ENCODE results near the gene MAP3K13.

Gene MAP3K13

DNA sequence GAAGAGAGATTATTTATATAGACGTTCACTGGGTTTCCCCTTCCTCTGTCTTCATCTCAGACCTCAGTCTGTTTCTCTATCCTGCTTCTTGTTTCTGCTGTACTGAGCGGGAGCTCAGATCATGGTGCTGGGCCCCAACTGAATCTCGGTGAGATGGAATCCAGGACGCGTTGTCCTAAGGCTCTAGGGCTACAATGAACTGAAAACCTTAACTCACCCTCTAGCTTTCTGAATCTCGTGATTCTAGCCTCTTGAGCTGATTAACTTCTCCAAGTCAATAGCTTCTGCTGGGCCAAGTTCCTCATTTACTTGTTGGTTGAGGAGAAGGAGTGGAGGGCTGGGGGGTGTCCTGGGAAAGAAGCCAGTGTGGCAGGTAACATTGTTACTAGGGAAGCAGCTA, 32.7 kb upstream of the MAP3K13 start:
- DNase-seq (ENCODE audit: low spot score): no peak
- in situ Hi-C loops (cut with MboI; ENCODE audit: low pct_unique_long_range_greater_than_20kb, low sequenced_read_pairs, unreplicated experiment): no loop called here
- TF ChIP-seq CTCF (IDR thresholded peaks at IDR 0.05; ENCODE audit: extremely low read depth, insufficient read depth, missing control alignments): no peak

DNA sequence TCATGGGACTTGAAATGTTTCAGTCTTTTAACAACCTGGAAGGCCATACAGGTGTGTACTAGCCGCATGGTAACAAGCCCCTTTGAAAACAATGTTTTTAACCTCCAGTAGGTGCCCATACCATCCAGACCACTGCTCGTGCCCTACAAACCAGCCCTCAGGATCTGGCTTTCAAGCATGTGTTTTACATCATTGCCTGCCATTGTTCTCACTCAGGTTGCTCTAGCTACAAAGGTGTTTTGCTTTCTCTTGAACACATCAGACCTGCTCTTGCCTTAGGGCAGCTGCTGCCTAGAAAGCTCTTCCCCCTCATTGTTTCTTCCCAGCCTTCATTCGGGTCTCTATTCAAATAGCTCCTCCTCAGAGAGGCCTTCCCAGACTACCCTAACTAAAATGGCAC, 32.3 kb upstream of the MAP3K13 start:
- TF ChIP-seq CTCF (IDR thresholded peaks at IDR 0.05; ENCODE audit: extremely low read depth, insufficient read depth, missing control alignments): no peak
- no peak for DNase-seq (ENCODE audit: low spot score)
- in situ Hi-C loops (cut with MboI; ENCODE audit: low pct_unique_long_range_greater_than_20kb, low sequenced_read_pairs, unreplicated experiment): no loop called here

DNA sequence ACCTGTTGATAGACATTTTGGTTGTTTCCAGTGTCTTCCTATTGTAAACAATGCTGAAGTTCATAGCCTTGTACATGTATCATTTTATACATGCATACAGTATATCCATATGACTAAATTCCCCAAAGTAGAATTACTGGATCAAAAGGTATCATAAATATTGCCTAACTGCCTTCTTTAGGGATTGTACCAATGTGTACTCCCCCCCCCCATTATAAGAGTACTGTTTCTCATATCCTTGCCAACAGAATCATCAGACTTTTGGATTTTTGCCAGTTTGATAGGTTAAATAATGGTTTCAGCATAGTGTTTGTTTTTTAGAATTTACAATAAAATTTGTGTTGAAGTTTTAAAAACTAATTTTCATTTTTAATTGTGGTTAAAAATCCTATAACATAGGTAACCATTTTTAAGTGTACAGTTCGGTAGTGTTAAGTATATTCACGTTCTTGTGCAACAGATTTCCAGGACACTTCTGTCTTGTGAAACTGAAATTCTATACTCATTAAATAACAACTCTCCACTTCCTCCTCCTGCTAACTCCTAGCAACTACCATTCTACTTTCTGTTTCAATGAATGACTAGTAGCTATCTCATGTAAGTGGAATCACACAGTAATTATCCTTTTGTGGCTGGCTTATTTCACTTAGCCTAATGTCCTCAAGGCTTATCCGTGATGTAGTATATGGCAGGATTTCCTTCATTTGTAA, 30.8 kb upstream of the MAP3K13 start:
- peak; percentile 40 for DNase-seq (ENCODE audit: low spot score)
- no peak for TF ChIP-seq CTCF (IDR thresholded peaks at IDR 0.05; ENCODE audit: extremely low read depth, insufficient read depth, missing control alignments)
- in situ Hi-C loops (cut with MboI; ENCODE audit: low pct_unique_long_range_greater_than_20kb, low sequenced_read_pairs, unreplicated experiment): no loop called here

DNA sequence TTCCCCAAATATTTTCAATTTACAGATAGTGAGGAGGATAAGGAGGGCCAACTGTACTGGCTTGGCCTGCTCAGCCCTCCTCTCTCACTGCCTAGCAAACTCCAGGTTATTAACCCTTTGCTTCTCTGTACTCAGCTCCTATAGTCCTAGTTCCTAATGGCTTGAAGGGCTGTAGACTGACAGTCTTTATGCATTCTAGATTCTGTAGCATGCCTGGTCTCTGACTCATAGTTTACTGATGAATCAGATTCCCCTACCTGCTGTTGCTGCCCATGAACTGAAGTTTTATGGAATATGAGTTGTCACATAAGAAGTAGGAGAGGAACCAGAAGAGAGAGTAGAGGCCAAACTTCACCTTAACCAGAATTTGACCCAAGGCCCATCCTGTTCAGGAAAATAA, 27.1 kb upstream of the MAP3K13 start:
- no peak for DNase-seq (ENCODE audit: low spot score)
- in situ Hi-C loops (cut with MboI; ENCODE audit: low pct_unique_long_range_greater_than_20kb, low sequenced_read_pairs, unreplicated experiment): no loop called here
- no peak for TF ChIP-seq CTCF (IDR thresholded peaks at IDR 0.05; ENCODE audit: extremely low read depth, insufficient read depth, missing control alignments)

GRCh38 chr3:185337231-185337816, 25.6 kb upstream of the MAP3K13 start:
- no peak for DNase-seq (ENCODE audit: low spot score)
- in situ Hi-C loops (cut with MboI; ENCODE audit: low pct_unique_long_range_greater_than_20kb, low sequenced_read_pairs, unreplicated experiment): no loop called here

DNA sequence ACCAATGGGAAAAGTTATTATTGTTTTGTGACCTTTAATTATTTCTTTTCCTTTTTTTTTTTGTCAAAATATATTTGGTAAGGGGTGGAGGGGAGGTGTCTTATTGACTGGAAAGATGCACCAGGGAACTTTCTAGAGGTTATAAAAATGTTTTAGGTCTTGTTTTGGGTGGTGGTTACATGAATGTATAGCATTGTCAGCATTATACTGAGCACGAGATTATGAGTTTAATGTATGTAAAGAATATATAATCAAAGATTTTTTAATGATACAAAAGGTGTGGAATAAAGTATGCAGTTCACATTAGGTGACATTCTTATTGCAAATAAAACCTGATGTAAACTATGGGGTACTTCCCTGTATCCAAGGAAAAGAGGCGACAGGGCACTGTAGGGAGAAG, 23.0 kb upstream of the MAP3K13 start:
- TF ChIP-seq CTCF (IDR thresholded peaks at IDR 0.05; ENCODE audit: extremely low read depth, insufficient read depth, missing control alignments): no peak
- in situ Hi-C loops (cut with MboI; ENCODE audit: low pct_unique_long_range_greater_than_20kb, low sequenced_read_pairs, unreplicated experiment): no loop called here
- DNase-seq (ENCODE audit: low spot score): no peak

More at GRCh38 chr3:185337231-185337816, 25.6 kb upstream of the MAP3K13 start:
- no peak for TF ChIP-seq CTCF (IDR thresholded peaks at IDR 0.05; ENCODE audit: extremely low read depth, insufficient read depth, missing control alignments)
